Endothelial cell of hepatic sinusoid (primary cell): ENCODE data around the gene PDCD1LG2.
"Not testable (repeated sequence)": the region's sequence is repeated elsewhere in the genome, so short reads cannot be mapped to it uniquely, and the experiment has no call there.

Experiments used
- in situ Hi-C: cut with HindIII; loops from 2 replicates; pipeline ENCODE4 v1.10.0; 2017; ENCODE audit warnings: low sequenced_read_pairs

The PDCD1LG2 gene

GRCh38 chr9:5493679-5494511 is 16.4 kb upstream of the PDCD1LG2 start:
- in situ Hi-C loops, result no loop called here

DNA sequence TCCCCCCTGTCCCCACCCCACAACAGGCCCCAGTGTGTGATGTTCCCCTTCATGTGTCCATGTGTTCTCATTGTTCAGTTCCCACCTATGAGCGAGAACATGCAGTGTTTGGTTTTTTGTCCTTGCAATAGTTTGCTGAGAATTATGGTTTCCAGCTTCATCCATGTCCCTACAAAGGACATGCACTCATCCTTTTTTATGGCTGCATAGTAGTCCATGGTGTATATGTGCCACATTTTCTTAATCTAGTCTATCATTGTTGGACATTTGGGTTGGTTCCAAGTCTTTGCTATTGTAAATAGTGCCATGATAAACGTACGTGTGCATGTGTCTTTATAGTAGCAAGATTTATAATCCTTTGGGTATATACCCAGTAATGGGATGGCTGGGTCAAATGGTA is 15.6 kb upstream of the PDCD1LG2 start:
- in situ Hi-C loops, result not testable (repeated sequence)

GRCh38 chr9:5499157-5499556 is 11.2 kb upstream of the PDCD1LG2 start:
- in situ Hi-C loops, result no loop called here

DNA sequence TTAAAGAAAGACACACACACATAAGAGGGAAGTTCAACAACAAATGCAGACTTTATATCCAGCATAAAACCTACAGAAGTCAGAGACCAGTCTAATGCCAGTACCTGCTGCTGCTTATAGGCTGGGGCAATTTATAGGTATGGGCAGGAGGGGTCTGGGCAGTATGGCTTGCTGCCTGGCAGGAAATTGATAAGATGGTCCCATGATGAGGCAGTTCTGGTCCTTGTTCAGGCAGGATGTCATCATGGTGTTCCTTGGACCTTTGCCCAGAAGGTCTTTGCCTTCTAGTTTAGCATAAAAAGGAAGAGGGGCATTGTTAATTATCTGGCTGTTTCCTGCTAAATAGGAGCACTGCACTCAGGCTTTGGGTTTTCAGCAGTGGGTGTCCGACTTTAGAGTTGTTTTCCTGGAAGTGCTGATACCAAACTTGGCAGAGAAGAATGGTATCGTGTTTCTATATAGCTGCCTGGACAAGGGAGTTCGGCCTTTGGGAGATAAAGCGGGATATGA is 10.4 kb upstream of the PDCD1LG2 start:
- in situ Hi-C loops, result no loop called here

DNA sequence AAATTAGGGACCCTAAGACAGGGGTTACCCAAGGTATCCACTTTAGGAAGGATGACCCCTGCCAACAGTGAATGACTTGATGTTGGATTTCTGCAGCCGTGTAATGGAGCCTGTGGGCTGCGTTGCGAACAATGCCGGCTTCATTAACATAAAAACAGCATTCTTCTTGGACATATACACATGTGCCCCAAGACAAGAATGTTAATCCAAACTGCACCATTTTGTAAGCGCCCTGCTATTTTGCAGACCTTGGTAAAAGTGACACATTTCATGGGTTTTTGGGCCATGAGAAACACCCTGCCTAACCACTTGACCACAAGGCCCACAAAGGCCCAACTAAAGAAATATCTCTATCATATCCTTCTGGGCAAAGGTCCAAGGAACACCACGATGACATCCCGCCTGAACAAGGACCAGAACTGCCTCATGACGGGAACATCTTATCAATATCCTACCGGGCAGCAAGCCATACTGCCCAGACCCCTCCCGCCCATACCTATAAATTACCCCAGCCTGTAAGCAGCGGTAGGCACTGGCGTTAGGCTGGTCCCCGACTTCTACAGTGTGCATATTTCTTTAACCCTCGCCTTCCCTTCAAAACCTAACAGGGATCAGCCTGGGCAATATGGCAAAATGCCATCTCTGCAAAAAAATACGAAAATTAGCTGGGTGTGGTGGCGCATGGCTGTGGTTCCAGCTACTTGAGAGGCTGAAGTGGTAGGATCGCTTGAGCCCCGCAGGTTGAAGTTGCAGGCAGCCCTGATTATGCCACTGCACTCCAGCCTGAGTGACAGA is 9.7 kb upstream of the PDCD1LG2 start:
- in situ Hi-C loops, result no loop called here

DNA sequence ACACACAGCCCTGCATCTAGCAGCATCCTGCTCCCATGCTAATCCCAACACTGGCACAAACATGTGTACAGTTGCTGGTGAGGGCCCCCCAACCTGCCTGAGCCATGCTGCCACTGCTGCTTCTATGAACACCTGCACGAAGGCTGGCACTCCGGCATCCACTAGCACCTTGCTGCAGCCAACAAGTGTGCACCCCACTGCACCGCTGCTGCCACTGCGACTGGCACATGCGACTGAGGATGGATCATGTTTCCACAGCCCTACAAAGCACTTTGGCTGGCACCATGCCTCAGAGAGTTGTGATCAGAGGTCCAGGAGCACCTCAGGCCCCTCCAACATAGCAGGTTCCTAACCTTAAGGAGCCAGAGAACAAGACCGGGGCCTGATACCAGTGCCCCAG is 7.8 kb upstream of the PDCD1LG2 start:
- in situ Hi-C loops, result no loop called here

DNA sequence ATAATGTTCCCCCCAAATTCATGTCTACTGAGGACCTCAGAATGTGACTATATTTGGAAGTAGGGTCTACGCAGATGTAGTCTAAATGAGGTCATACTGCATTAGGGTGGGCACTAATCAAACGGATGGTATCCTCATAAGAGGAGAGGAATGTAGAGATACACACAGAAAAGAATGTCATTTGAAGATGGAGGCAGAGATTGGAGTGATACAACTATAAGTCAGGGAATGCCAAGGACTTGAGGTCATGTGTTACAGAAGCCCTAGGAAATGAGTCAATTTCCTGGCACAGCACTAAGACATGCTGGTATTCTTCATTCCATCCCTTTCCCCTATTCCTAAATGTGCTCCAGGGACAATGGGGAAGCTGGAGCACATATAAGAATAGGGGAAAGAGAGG is 758 bp upstream of the PDCD1LG2 start:
- in situ Hi-C loops, result no loop called here

DNA sequence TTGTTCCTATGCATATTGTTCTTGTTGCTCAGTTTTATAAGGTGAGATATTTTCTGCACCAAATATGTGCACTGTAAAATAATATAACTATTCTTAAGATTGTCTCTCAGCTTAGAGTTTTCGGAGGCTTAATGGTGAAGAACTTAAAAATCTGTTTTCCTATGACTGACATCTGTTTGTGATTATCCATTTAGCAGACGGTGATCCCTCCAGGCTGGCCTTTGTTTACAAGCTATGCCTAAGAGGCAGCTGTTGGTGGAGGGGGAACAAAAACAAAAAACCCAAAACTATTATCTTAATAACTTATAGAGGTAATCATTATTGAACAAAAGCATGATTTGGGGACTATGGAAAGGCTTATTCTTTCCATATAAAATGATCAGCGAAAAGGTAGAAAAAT is 658 bp downstream of the PDCD1LG2 start:
- in situ Hi-C loops, result no loop called here

GRCh38 chr9:5511476-5511875 is 1.1 kb downstream of the PDCD1LG2 start:
- in situ Hi-C loops, result no loop called here

GRCh38 chr9:5511935-5512580 is 1.7 kb downstream of the PDCD1LG2 start:
- in situ Hi-C loops, result no loop called here

DNA sequence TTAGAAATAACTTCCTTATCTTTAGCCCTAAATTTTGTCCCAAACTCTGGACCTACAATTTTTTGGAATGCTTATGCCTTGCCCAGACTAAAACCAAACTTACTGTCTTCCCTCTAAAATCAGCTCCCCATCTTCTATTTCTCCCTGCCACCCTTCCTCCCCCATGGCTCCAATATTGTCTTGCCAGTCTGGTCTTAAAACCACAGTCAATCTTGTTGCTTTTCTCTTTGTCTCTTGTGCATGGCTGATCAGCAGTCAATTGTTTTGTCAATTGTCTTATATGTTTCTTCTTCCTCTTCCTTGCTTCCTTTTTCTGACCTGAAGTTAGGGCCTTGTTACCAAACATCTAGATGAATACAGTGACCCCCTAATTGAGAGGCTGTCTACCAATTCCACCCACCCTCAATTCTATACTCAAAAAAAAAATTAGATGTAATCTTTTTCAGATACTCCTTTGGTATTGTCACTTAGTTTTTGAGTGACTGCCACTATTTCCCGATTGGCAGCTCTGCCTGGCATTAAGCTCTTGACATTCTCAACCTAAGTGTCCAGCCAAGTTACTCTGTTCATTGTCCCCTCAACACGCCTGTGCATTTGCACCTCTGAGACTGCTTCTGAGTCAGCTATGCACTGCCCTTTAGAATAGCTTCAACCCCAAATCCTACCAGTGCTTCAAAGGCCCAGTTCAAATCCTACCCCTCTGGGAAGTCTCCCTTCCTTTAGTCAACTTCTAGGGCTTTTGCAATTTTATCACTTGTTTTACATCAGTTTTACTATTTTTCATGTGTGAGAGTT is 2.5 kb downstream of the PDCD1LG2 start:
- in situ Hi-C loops, result no loop called here

DNA sequence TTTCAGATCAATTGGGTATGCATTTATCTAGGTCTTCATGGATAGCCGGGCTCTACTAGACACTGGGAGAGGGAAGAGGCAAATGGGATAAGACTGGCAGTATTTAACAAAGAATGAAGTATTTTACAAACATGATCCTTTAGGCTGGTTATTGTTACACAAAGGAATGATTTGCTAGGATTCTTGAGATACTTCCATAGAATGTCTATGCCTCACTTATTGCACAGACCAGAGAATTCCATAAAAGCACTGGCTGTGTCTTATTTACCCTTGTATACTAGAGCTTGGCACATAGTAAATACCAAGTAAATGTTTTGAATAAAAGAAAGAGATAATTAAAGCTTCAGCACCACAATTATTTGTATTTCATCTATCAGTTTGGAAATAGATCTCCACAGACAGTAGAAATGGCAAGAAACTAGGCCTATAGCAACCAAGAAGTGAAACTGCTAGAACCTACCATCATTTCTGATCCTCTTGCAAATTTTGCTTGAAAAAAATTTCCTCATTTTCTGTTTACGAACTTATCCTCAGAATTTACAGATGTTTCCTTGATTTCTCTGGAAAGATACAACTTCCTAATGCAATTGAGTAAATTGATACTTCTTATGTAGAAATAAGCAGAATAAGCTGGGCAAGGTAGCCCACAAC is 3.8 kb downstream of the PDCD1LG2 start:
- in situ Hi-C loops, result no loop called here

DNA sequence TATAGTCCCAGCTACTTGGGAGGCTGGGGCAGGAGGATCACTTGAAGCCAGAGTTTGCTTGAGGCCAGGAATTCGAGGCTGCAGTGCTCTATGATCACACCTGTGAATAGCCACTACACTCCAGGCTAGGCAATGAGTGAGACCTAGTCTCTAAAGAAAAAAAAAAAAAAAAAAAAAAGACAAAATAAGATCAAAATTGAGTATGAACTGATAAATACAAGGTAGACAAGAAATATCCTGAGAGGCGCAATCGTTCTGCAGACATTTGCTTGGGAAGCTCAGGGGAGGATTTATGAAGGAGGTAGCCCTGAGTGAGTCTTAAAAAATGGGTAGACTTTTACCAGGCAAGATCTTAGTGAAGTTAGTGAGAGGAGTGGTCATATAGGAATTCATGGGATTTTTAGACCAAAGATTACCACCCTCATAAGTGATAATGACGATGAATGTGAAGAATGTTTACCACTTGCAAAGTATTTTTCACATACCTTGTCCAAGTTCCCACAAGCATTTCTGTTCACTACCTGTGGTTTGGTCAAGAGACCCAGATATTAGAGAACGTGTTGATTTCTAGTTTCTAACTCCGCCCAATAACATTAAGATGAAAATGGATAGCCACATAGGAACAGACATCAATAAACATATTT is 4.4 kb downstream of the PDCD1LG2 start:
- in situ Hi-C loops, result no loop called here

- in situ Hi-C loops, result no loop called here
Measured at GRCh38 chr9:5515261-5515650, 4.9 kb downstream of the PDCD1LG2 start.

- in situ Hi-C loops, result no loop called here
Measured at GRCh38 chr9:5516453-5517220, 6.3 kb downstream of the PDCD1LG2 start.

DNA sequence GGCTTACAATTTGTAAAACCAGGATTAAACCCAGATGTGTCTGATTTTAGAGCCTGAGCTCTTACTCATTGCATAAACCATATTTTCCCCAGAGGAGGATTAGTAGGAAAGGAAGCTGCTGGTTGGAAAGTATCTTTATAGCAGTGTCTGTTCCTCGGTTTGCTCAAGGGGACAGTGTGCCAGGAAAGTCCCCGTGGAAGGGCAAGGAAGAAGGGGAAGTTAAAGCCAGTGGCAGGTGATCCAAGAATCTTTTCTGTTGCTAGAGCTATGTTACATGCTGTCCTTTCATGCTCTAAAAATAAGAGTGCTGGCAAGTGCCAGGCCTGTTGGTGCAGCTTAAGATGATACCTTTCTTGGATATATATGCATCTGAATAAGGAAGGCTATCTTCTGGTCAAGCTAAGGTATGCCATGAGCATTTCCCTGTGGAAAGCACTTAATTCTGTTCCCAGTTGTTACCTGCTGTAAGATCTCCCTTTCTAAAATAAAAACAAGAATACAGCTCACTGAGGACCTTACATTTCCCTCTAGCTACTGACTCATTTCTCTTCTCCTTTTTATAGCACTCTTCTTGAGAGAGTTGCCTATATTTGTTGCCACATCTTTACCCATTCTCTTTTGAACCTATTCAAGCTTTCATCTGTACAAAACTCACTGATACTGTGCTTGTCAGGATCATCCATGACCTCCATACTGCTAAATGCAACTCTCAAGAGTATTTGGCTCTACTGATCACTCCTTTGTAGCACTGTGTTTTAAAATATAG is 8.0 kb downstream of the PDCD1LG2 start:
- in situ Hi-C loops, result no loop called here

DNA sequence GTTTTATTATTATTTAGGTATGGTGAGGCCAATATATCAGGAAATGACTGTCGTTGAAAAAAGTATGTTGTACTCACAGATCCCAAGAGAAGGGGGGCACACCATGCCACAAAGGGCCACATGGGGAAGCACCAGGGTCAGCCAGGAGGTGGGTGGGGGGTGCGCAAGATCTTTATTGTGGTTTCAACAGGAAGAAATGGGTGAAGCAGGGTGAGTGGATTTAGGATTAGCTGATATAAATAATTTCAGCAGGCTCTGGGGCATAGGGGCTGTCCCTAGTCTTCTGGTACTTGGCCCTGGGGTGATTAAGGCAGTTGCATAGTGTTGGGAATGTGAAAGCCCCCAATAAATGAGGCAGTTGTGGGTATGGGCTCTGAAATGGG is 8.6 kb downstream of the PDCD1LG2 start:
- in situ Hi-C loops, result no loop called here

DNA sequence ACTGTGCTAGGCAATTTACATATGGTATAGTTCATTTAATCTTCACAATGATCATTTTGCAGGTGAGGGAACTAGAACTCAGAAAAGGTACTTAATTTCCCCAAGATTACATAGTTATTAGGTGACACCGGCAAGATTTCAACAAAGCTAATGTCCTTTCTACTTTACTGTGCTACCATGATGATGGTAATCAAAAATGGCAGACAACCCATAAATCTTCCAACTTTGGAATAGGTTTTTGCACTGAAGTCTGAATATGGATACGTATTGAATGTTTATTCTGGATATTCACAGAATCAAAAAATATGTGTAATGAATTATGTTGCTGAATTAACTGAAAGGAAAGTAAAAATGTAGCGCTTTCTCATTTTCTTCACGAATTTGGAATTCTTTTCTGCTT is 13.8 kb downstream of the PDCD1LG2 start:
- in situ Hi-C loops, result no loop called here
